Measurements from ENCODE around the gene NOS1AP. TPM values are rescaled to one million over a fixed set of nuclear protein-coding genes. Genes with fewer than 3 reads are reported as not detected.

The NOS1AP gene
- total and polyA plus RNA-seq, 9 of the 15 experiments (the other 6 are each of a cell fraction or from before 2014, with no cell fraction given): 0.07 to 1.5 (median 0.22) TPM

DNA sequence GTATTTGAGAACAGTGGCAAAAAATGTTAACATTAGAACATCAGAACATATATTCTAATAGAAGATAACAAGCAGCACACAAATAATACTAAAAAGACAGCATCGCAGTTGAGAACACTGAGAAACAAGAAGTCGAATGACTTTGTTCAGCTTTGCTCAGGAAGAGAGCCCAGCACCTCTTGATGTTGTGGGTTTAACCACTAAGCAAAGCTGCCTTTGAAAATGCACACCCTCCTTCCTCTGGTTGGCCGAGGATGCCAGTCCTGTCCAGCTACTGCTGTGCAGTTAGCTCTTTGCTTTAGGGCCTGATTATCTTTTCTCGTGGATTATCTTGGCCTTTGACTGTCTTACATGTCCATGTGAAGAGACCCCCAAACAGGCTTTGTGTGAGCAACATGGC, 246.7 kb downstream of the NOS1AP start:
- ATAC-seq (no peak), DNase-seq (ENCODE audit: extremely low read depth in 1 of 4, low spot score in 3 of 4) (no peak), FAIRE-seq (peak; percentile 55)
- intact Hi-C loops (cut with micrococcal nuclease): no loop called here
- H3K27me3 ChIP-seq (ENCODE audit: control insufficient read depth in 2 of 2, insufficient read depth in 2 of 2, low read length in 2 of 2): peaks cover 7 to 15% of the 10 kb centered on the region in 2 experiments; a peak in 3 of 5 replicates
- H3K9me1 ChIP-seq (ENCODE audit: control insufficient read depth, insufficient read depth, low read length): no peaks in the 10 kb centered on the region
- in situ Hi-C loops (cut with MboI): no loop called here
- no peak overlapping the region for H3K9ac ChIP-seq (ENCODE audit: insufficient read depth in 1 of 2, low read depth in 2 of 2, low read length in 2 of 2)
- no peaks in the 10 kb centered on the region for H3K4me1 ChIP-seq (replicated peaks in 1 of 2; ENCODE audit: control insufficient read depth in 2 of 2, insufficient read depth in 2 of 2, low read length in 2 of 2)
- H3K36me3 ChIP-seq (ENCODE audit: control insufficient read depth, insufficient read depth, low read length): no peaks in the 10 kb centered on the region
- no peak for TF ChIP-seq ZNF24 (IDR thresholded peaks at IDR 0.05)
- TF ChIP-seq HNRNPH1 (optimal IDR thresholded peaks at IDR 0.05; ENCODE audit: low read depth, low read length): no peak
- WGBS (ENCODE audit: insufficient coverage, low coverage, missing lambda C conversion rate): 20% methylated on average over 4 of the region's 4 CpGs
- no peak overlapping the region for H3K27ac ChIP-seq (ENCODE audit: extremely low read depth, low read depth, low read length)
- no peaks in the 10 kb centered on the region for H3K9me3 ChIP-seq (replicated peaks; ENCODE audit: control insufficient read depth, insufficient read depth, low read depth, low read length)
- no peaks in the 10 kb centered on the region for H4K20me1 ChIP-seq (replicated peaks; ENCODE audit: control insufficient read depth, insufficient read depth, low read length)
- BruUV-seq (replicated peaks): no TSS peak
- POLR2A ChIA-PET: no interaction called here
- H3K79me2 ChIP-seq (ENCODE audit: control insufficient read depth, insufficient read depth, low read length): no peaks in the 10 kb centered on the region
- no peak overlapping the region for H2AFZ ChIP-seq (ENCODE audit: low read depth, low read length)
- H3K4me2 ChIP-seq (ENCODE audit: insufficient read depth, low read length): no peak overlapping the region
- CTCF ChIA-PET (ENCODE audit: low intra/inter-chr PET ratio): no interaction called here
- H3K4me3 ChIP-seq: no peak overlapping the region

DNA sequence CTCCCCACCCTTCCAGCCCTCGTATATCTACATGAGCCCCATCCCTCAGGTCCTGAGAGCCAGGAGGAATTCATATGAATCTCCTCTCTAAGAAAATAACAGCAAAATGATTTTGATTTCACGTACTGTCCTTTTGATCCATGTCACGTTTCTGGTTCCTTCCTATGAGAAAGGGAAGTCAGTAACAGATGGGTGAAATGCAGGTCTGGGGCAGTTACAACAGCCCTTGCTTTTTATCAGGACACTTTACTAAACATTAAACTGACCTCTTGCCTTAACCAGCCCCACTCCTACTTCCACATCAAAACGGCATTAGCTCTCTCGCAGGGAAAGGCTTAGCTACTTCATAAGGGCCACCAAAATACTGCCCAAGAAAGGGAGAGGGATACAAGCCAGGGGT, 248.1 kb downstream of the NOS1AP start:
- intact Hi-C loops (cut with micrococcal nuclease): no loop called here
- H3K4me2 ChIP-seq (ENCODE audit: insufficient read depth, low read length): no peak overlapping the region
- no peak; the same call in 1 of the 3 replicates for ATAC-seq
- 3% methylated on average over 5 of the region's 5 CpGs for WGBS (ENCODE audit: insufficient coverage, low coverage, missing lambda C conversion rate)
- no peak for DNase-seq (ENCODE audit: extremely low read depth in 1 of 4, low spot score in 3 of 4)
- ChIA-PET POLR2A (interaction anchor here (0.6 kb wide), 1 partner anchor 367 kb away, joined by 3 read pairs; no protein-coding TSS in a partner anchor), CTCF (ENCODE audit: low intra/inter-chr PET ratio) (no interaction called here)
- no peaks in the 10 kb centered on the region for H3K9me3 ChIP-seq (replicated peaks; ENCODE audit: control insufficient read depth, insufficient read depth, low read depth, low read length)
- H3K36me3 ChIP-seq (ENCODE audit: control insufficient read depth, insufficient read depth, low read length): no peaks in the 10 kb centered on the region
- H3K27ac ChIP-seq (ENCODE audit: extremely low read depth, low read depth, low read length): no peak overlapping the region
- H2AFZ ChIP-seq (ENCODE audit: low read depth, low read length): peak overlapping the region; percentile 47
- no peaks in the 10 kb centered on the region for H4K20me1 ChIP-seq (replicated peaks; ENCODE audit: control insufficient read depth, insufficient read depth, low read length)
- no peaks in the 10 kb centered on the region for H3K79me2 ChIP-seq (ENCODE audit: control insufficient read depth, insufficient read depth, low read length)
- BruUV-seq (replicated peaks): no TSS peak
- H3K4me1 ChIP-seq (replicated peaks in 1 of 2; ENCODE audit: control insufficient read depth in 2 of 2, insufficient read depth in 2 of 2, low read length in 2 of 2): no peaks in the 10 kb centered on the region
- in situ Hi-C loops (cut with MboI): no loop called here
- peaks cover 7 to 20% of the 10 kb centered on the region in 2 experiments; a peak in 3 of 5 replicates for H3K27me3 ChIP-seq (ENCODE audit: control insufficient read depth in 2 of 2, insufficient read depth in 2 of 2, low read length in 2 of 2)
- no peaks in the 10 kb centered on the region for H3K9me1 ChIP-seq (ENCODE audit: control insufficient read depth, insufficient read depth, low read length)
- peak; percentile 15 for FAIRE-seq
- H3K4me3 ChIP-seq: no peak overlapping the region
- H3K9ac ChIP-seq (ENCODE audit: insufficient read depth in 1 of 2, low read depth in 2 of 2, low read length in 2 of 2): no peak overlapping the region
- TF ChIP-seq FOXA3 (CRISPR knock-in tag; conservative IDR thresholded peaks at IDR 0.05 in 1 of 2, IDR thresholded peaks at IDR 0.05 in 1 of 2) (no peak), ESRRA (IDR thresholded peaks at IDR 0.05; ENCODE audit: borderline replicate concordance, low read depth) (no peak), STAT6 (CRISPR knock-in tag; IDR thresholded peaks at IDR 0.05) (no peak), ETV5 (CRISPR knock-in tag; IDR thresholded peaks at IDR 0.05; ENCODE audit: low read depth) (no peak), RNF2 (IDR thresholded peaks at IDR 0.05) (no peak), BCLAF1 (IDR thresholded peaks at IDR 0.05; ENCODE audit: borderline replicate concordance in 1 of 2, control insufficient read depth in 1 of 2, low read depth in 2 of 2, low read length in 1 of 2) (no peak), MYBL2 (IDR thresholded peaks at IDR 0.05; ENCODE audit: low read depth) (no peak), MYBL2 (CRISPR knock-in tag; IDR thresholded peaks at IDR 0.05; ENCODE audit: borderline replicate concordance) (no peak), EHMT2 (IDR thresholded peaks at IDR 0.05) (no peak)
